GM21723 (cell line): ENCODE data around the gene FGD1.

Experiments
- ATAC-seq: cut with Tn5 transposase; IDR thresholded peaks from one replicate; pipeline ENCODE4 v1.9.1; 2021; ENCODE audit warnings: mild to moderate bottlenecking, moderate library complexity; ENCODE audit not compliant: unreplicated experiment

FGD1 gene

GRCh38 chrX:54411732-54412131 lies 84.3 kb downstream of the FGD1 start:
- ATAC-seq, result no peak

GRCh38 chrX:54407266-54407665 lies 88.8 kb downstream of the FGD1 start:
- no peak for ATAC-seq

GRCh38 chrX:54397113-54397512 lies 98.9 kb downstream of the FGD1 start:
- no peak for ATAC-seq
